Activated CD4-positive, alpha-beta memory T cell treated with anti-CD3 and anti-CD28 coated beads, Interleukin-2, amount 10 ng/mL, durations not matched to agents 7 days and 5 days (primary cell): ENCODE measurements around the gene MRTFA. TPM values are rescaled to one million over a fixed set of nuclear protein-coding genes. Genes with fewer than 3 reads are reported as not detected.

Experiments used
- CTCF ChIA-PET: fragments of 350-600 bp; sonication (Branson Sonifier 250); formaldehyde crosslinking; loops from one replicate; lab custom pipeline; 2021; ENCODE audit warnings: antibody characterized with exemption, inconsistent platforms; lab: Charles Lee
- POLR2A ChIA-PET: fragments of 350-600 bp; sonication (Branson Sonifier 250); formaldehyde crosslinking; loops from one replicate; lab custom pipeline; 2021; ENCODE audit warnings: antibody characterized with exemption; lab: Charles Lee
- DNase-seq: peaks from one replicate; pipeline ENCODE4 v3.0.0-alpha.2; 2020
- H3K27ac Mint-ChIP-seq: one replicate; pipeline ENCODE4 v1.8.0; 2021; ENCODE audit warnings: mild to moderate bottlenecking, mixed read lengths
- H3K27me3 Mint-ChIP-seq: one replicate; pipeline ENCODE4 v1.8.0; 2021; ENCODE audit warnings: mixed read lengths
- H3K36me3 Mint-ChIP-seq: one replicate; pipeline ENCODE4 v1.8.0; 2021; ENCODE audit warnings: low read depth, mixed read lengths
- H3K4me1 Mint-ChIP-seq: one replicate; pipeline ENCODE4 v1.8.0; 2021; ENCODE audit warnings: mixed read lengths
- H3K4me3 Mint-ChIP-seq: one replicate; pipeline ENCODE4 v1.8.0; 2021; ENCODE audit warnings: mild to moderate bottlenecking, mixed read lengths
- H3K9me3 Mint-ChIP-seq: one replicate; pipeline ENCODE4 v1.8.0; 2021; ENCODE audit warnings: mixed read lengths
- total RNA-seq, 2 experiments: library from RNA; stranded (reverse); gene quantifications; one replicate each; pipeline ENCODE4 v1.2.3, GENCODE V29; 2021

Gene MRTFA
- total RNA-seq, 2 experiments from 2014 or later: 58.5 to 61.5 TPM

DNA sequence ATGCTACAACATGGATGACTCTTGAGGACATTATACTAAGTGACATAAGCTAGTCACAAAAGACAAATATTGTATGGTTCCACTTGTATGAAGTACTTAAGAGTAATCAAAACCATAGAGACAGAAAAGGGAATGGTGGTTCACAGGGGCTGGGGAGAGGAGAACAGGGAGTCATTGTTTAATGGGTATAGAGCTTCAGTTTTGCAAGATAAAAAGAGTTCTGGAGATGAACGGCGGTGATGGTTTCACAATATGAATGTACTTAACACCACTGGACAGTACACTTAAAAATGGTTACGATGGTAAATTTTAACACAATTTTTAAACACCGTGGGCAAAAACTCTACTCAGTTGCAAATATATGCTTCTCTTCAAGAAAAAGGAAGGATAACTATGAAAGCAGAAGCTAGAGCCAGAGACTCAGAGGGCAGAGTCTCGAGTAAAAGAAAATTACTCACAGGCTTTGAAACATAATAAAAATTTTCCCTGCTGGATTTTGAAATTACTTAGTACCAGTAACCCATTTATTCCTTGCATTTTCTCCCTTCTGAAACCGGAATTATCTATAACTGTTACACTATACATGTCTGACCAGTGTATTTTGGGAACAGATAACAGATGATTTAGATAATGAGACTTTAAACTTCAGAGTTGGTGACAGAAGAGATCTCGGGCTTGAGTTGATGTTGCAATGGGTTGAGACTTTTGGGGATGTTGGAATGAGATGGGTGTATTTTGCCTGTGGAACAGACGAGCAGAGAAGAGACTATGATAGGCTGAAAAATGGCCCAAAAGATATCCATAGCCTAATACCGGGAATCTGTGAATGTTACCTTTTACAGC, 15.0 kb downstream of the MRTFA start:
- H3K27ac Mint-ChIP-seq: no peak overlapping the region

DNA sequence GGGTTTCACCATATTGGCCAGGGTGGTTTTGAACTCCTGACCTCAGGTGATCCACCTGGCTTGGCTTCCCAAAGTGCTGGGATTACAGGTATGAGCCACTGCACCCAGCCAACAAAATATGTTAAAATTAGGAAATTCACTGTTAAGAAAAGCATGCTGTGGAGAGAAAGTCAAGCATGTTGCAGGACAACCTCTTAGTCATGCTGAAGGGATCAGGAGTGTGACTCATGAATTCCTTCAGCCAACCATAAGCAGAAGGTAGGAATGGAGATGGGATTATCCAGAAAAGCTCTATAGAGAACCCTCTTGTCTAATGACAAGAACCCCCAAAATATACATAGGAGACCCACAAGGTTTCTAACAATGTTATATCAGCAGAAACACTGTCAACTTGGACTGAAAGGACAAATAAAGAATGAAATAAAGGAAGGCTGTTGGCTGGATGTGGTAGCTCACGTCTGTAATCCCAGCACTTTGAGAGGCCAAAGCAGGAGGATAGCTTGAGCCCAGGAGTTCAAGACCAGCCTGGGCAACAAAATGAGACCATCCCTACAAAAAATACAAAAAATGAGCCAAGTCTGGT, 16.0 kb downstream of the MRTFA start:
- POLR2A ChIA-PET: interaction anchor here (1.0 kb wide), 1 partner anchor 14 kb away, joined by 3 read pairs; no protein-coding TSS in a partner anchor
- H3K27me3 Mint-ChIP-seq: no peaks in the 10 kb centered on the region
- H3K9me3 Mint-ChIP-seq: peaks cover 6% of the 10 kb centered on the region
- CTCF ChIA-PET: no interaction called here
- H3K4me1 Mint-ChIP-seq: peaks cover 3% of the 10 kb centered on the region
- H3K36me3 Mint-ChIP-seq: peaks cover 30% of the 10 kb centered on the region
- no peak overlapping the region for H3K27ac Mint-ChIP-seq
- H3K4me3 Mint-ChIP-seq: no peak overlapping the region
- DNase-seq: no peak

More for the DNA sequence above, 15.0 kb downstream of the MRTFA start:
- DNase-seq: no peak
- Mint-ChIP-seq H3K36me3 (peaks cover 26% of the 10 kb centered on the region), H3K9me3 (peaks cover 6% of the 10 kb centered on the region), H3K27me3 (no peaks in the 10 kb centered on the region), H3K4me1 (peaks cover 3% of the 10 kb centered on the region), H3K4me3 (no peak overlapping the region)
- POLR2A ChIA-PET: interaction anchor here (1.0 kb wide), 1 partner anchor 13 kb away, joined by 3 read pairs; no protein-coding TSS in a partner anchor
- CTCF ChIA-PET: no interaction called here

DNA sequence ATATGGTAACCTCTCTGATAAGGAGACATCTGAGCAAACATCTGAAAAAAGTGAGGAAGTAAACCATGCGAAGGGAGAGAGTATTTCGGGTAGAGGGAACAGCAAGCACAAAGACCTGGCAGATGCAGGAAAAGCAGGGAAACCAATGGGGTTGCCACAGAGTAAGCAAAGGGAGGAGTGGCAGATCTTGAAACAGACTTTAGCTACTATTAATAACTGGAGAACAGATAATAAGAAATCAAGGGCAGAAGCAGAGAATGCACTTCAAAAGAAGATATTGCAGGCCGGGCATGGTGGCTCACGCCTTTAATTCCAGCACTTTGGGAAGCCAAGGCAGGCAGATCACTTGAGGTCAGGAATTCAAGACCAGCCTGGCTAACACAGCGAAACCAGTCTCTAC, 18.1 kb downstream of the MRTFA start:
- peaks cover 6% of the 10 kb centered on the region for H3K9me3 Mint-ChIP-seq
- no peak overlapping the region for H3K27ac Mint-ChIP-seq
- no peaks in the 10 kb centered on the region for H3K4me1 Mint-ChIP-seq
- ChIA-PET POLR2A (interaction anchor here (0.8 kb wide), 1 partner anchor 10 kb away, joined by 3 read pairs; no protein-coding TSS in a partner anchor), CTCF (interaction anchor here (0.7 kb wide), 1 partner anchor 238 kb away, joined by 3 read pairs; the partner anchor contains the start of gene ST13)
- H3K4me3 Mint-ChIP-seq: no peak overlapping the region
- no peaks in the 10 kb centered on the region for H3K27me3 Mint-ChIP-seq
- peaks cover 28% of the 10 kb centered on the region for H3K36me3 Mint-ChIP-seq
- no peak for DNase-seq

DNA sequence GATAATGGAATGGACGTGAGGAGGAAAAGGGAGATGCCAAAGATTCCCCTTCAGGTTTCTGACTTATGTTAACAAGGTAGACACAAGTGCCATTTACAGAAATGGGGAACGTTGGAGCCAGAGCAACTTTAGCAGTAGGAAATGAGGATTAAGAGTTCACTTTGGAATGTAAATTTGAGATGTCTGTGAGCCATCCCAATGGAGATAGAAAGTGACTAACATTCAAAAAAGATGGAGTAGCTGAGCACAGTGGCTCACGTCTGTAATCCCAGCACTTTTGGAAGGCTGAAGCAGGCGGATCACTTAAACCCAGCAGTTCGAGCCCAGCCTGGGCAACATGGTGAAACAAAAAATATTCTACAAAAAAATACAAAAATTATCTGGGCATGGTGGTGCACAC, 19.9 kb downstream of the MRTFA start:
- Mint-ChIP-seq H3K4me3 (no peak overlapping the region), H3K27ac (no peak overlapping the region), H3K36me3 (peaks cover 19% of the 10 kb centered on the region), H3K27me3 (no peaks in the 10 kb centered on the region), H3K9me3 (peaks cover 4% of the 10 kb centered on the region), H3K4me1 (peaks cover 5% of the 10 kb centered on the region)
- ChIA-PET POLR2A (no interaction called here), CTCF (no interaction called here)
- DNase-seq: no peak

DNA sequence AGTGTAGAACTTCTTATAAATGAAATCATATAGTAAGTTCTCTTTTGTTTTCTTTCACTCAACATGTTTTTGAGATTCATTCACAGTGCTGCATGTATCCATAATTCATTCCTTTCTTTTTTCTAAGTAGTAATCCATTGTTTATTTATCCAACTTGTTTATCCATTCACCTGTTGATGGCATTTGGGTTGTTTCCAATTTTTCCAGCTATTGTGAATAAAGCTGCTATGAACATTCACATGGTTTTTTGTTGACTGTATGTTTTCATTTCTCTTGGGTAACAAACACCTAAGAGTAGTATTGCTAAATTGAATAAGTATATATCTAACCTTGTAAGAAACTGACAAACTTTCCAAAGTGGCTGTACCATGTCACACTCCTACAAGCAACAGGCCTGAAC, 23.5 kb downstream of the MRTFA start:
- no peak overlapping the region for H3K27ac Mint-ChIP-seq
- POLR2A ChIA-PET: no interaction called here
- peaks cover 5% of the 10 kb centered on the region for H3K36me3 Mint-ChIP-seq
- CTCF ChIA-PET: interaction anchor here (1.1 kb wide), 1 partner anchor 11 kb away, joined by 3 read pairs; no protein-coding TSS in a partner anchor
- no peak overlapping the region for H3K4me3 Mint-ChIP-seq
- H3K27me3 Mint-ChIP-seq: no peaks in the 10 kb centered on the region
- no peak for DNase-seq
- no peaks in the 10 kb centered on the region for H3K9me3 Mint-ChIP-seq
- H3K4me1 Mint-ChIP-seq: peaks cover 6% of the 10 kb centered on the region

DNA sequence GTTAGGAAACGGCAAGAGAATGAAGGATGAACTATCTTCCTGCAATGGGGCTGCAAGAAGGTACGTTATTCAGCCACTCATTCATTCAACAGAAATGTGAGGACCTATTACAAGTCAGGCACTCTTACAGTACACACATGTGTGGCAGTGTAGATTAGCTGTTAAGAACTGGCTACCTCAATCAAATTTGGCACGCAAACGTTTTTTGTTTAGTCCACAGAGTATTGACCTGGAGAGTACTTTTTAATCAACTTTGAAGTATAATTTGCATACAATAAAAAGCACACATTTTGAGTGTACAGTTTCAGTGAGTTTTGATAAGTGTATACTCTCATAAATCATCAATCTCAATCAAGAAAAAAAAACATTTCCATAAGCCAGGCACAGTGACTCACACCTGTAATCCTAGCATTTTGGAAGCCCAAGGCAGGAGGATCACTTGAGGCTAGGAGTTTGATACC, 24.2 kb downstream of the MRTFA start:
- ChIA-PET CTCF (interaction anchor here (1.1 to 1.6 kb wide), 3 partner anchors 12 to 34 kb away, joined by 3 to 4 read pairs (median 3); no protein-coding TSS in a partner anchor), POLR2A (interaction anchor here (1.0 to 3.4 kb wide), 2 partner anchors 25 to 41 kb away, joined by 3 to 11 read pairs; partner anchors contain the start of gene MRTFA)
- Mint-ChIP-seq H3K36me3 (peaks cover 5% of the 10 kb centered on the region), H3K4me3 (no peak overlapping the region), H3K4me1 (peaks cover 6% of the 10 kb centered on the region), H3K27me3 (no peaks in the 10 kb centered on the region), H3K9me3 (no peaks in the 10 kb centered on the region), H3K27ac (no peak overlapping the region)
- no peak for DNase-seq

DNA sequence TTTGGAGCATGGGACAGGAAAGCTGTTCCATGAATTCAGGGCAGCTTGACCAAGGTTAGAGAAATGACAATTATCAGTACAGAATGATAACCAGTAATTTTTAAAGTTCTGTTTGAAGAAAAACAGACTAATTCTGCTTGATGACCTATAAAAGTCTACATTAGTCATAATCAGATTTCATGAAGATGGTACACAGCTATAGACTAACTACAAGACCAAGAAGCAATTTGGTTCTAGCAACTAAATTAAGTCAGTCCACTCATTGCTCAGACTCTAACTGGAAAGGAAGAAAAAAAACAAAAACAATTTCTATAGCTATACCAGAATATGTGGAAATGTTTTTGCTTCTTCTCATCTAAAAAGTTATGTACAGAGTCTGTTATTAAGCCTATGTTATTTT, 24.9 kb downstream of the MRTFA start:
- ChIA-PET CTCF (interaction anchor here (1.3 to 1.6 kb wide), 2 partner anchors 33 to 34 kb away, joined by 3 to 4 read pairs; no protein-coding TSS in a partner anchor), POLR2A (interaction anchor here (1.0 to 3.4 kb wide), 2 partner anchors 25 to 42 kb away, joined by 3 to 11 read pairs; partner anchors contain the start of gene MRTFA)
- no peak for DNase-seq
- Mint-ChIP-seq H3K9me3 (no peaks in the 10 kb centered on the region), H3K4me3 (no peak overlapping the region), H3K4me1 (peaks cover 6% of the 10 kb centered on the region), H3K27me3 (no peaks in the 10 kb centered on the region), H3K36me3 (peaks cover 5% of the 10 kb centered on the region), H3K27ac (no peak overlapping the region)

DNA sequence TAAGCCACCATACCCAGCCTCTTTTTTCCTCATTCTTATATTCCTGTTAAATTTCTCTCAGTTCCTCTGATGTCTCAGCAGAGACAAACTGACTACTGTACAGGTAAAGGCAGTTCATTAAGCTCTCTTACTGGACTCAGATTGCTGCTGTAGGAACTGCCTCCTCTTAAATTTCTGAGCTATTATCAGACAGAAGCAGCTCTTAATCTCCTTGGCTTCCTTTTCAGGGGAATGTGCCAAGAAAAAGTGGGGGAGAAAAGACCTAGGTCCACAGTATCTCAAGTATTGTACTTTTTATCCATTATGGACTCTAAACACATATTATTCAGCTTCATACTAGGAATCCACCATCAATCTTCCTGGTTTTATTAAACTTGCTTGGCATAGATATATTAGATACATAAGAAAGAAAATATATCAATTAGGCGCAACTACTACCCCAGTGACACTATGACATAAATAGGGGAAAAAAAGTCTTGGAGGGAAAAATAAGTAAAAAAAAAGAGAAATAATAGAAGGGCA, 26.1 kb downstream of the MRTFA start:
- no peaks in the 10 kb centered on the region for H3K36me3 Mint-ChIP-seq
- no peak for DNase-seq
- H3K27ac Mint-ChIP-seq: no peak overlapping the region
- CTCF ChIA-PET: interaction anchor here (1.3 kb wide), 2 partner anchors 14 to 174 kb away, joined by 3 to 4 read pairs; no protein-coding TSS in a partner anchor
- H3K9me3 Mint-ChIP-seq: no peaks in the 10 kb centered on the region
- POLR2A ChIA-PET: interaction anchor here (3.4 kb wide), 1 partner anchor 27 kb away, joined by 11 read pairs; the partner anchor contains the start of gene MRTFA
- no peaks in the 10 kb centered on the region for H3K27me3 Mint-ChIP-seq
- peaks cover 8% of the 10 kb centered on the region for H3K4me1 Mint-ChIP-seq
- no peak overlapping the region for H3K4me3 Mint-ChIP-seq

DNA sequence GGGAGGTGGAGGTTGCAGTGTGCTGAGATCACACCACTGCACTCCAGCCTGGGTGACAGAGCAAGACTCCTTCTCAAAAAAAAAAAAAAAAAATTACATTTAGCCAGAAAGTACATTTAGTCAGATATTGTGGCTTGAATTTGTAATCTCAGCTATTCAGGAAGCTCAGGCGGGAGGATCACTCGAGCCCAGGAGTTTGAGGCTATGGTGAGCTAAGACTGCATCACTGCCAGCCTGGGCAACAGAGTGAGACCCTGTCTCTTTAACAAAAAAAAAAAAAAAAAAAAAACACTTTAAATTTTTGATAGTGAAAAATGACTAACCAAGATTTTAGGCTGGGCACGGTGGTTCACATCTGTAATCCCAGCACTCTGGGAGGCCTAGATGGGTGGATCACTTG, 27.3 kb downstream of the MRTFA start:
- peaks cover 16% of the 10 kb centered on the region for H3K4me1 Mint-ChIP-seq
- DNase-seq: no peak
- no peak overlapping the region for H3K27ac Mint-ChIP-seq
- no peak overlapping the region for H3K4me3 Mint-ChIP-seq
- no peaks in the 10 kb centered on the region for H3K36me3 Mint-ChIP-seq
- H3K27me3 Mint-ChIP-seq: no peaks in the 10 kb centered on the region
- no peaks in the 10 kb centered on the region for H3K9me3 Mint-ChIP-seq
- CTCF ChIA-PET: interaction anchor here (0.7 to 1.3 kb wide), 4 partner anchors 15 to 205 kb away, joined by 3 to 4 read pairs (median 3); no protein-coding TSS in a partner anchor
- POLR2A ChIA-PET: interaction anchor here (3.4 kb wide), 1 partner anchor 28 kb away, joined by 11 read pairs; the partner anchor contains the start of gene MRTFA

DNA sequence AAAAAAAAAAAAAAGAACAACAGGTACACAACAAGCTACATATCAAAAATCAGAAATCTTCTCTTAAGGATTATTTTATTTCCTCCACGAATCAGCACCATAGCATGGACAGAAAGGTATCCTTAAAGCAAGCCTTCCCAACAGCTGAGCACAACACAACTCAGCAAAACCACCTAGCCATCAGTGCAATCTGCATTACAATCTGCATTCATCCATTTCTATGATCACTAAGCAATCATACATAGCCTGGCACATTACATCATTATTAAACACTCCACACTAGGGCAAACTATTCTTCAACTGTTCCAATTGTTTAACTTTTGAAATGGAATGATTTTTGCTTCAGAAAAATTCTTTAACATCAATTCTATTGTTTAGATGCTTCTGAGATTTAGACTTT, 29.0 kb downstream of the MRTFA start:
- Mint-ChIP-seq H3K27ac (no peak overlapping the region), H3K9me3 (no peaks in the 10 kb centered on the region), H3K4me1 (peaks cover 16% of the 10 kb centered on the region), H3K4me3 (no peak overlapping the region), H3K36me3 (no peaks in the 10 kb centered on the region), H3K27me3 (no peaks in the 10 kb centered on the region)
- ChIA-PET CTCF (interaction anchor here (1.2 kb wide), 1 partner anchor 39 kb away, joined by 6 read pairs; no protein-coding TSS in a partner anchor), POLR2A (no interaction called here)
- no peak for DNase-seq

DNA sequence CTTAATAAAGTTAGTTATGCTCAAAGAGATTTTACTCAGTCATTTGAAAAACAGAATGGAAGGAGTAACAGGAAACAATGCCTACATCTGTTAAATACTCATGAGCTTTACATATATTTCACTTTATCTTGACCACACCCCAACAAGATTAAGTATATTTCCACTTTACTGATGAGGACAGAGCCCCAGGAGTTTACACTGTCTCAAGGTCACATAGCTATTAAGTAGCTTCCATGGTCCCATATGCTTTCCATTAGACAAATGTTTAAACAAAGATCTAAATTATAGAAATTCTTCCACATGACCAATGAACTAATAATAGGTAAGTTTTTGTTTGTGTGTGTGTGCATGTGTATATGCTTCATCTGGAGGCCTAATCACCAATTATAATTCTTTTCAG, 30.2 kb downstream of the MRTFA start:
- Mint-ChIP-seq H3K9me3 (no peaks in the 10 kb centered on the region), H3K4me1 (peaks cover 11% of the 10 kb centered on the region), H3K27ac (no peak overlapping the region), H3K27me3 (no peaks in the 10 kb centered on the region), H3K36me3 (no peaks in the 10 kb centered on the region), H3K4me3 (no peak overlapping the region)
- ChIA-PET CTCF (interaction anchor here (1.2 kb wide), 1 partner anchor 40 kb away, joined by 6 read pairs; no protein-coding TSS in a partner anchor), POLR2A (no interaction called here)
- DNase-seq: no peak

DNA sequence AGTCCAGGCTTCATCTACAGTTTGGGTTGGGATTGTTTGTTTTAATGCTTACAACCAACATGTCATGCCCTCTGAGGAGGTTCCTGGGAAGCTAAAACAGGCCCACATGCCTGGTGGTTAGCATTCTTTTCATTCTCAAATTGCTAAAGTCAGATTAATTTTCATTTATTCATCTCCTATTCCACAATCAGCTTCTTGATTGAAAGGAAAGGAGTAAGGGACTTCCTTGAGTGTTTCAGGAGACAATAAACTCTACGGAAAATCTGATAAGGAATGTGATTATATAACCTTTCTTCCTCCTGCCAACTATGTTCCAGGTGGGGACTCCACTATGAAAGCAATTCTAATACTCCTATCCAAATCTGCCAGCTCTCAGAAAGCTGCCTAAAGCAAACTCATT, 30.8 kb downstream of the MRTFA start:
- DNase-seq: no peak
- H3K4me3 Mint-ChIP-seq: no peak overlapping the region
- H3K27ac Mint-ChIP-seq: no peak overlapping the region
- CTCF ChIA-PET: no interaction called here
- H3K9me3 Mint-ChIP-seq: no peaks in the 10 kb centered on the region
- no peaks in the 10 kb centered on the region for H3K27me3 Mint-ChIP-seq
- H3K4me1 Mint-ChIP-seq: peaks cover 11% of the 10 kb centered on the region
- no peaks in the 10 kb centered on the region for H3K36me3 Mint-ChIP-seq
- POLR2A ChIA-PET: no interaction called here
